WTC11 (cell line): ENCODE measurements around the gene TMEM63B.
"Not testable (repeated sequence)": the region's sequence is repeated elsewhere in the genome, so short reads cannot be mapped to it uniquely, and the experiment has no call there.

ENCODE experiments used
- ARID4B ChIP-seq: sonication (generic); formaldehyde crosslinking; IDR thresholded peaks from 2 replicates; pipeline ENCODE4 v1.8.0; 2023; ENCODE audit warnings: missing genetic modification reagents, mild to moderate bottlenecking, borderline replicate concordance
- CTCF ChIP-seq: fragments of 200-600 bp; IDR thresholded peaks from 2 replicates; pipeline ENCODE4 v1.8.0; 2022; ENCODE audit warnings: antibody characterized with exemption
- ESRRA ChIP-seq: sonication (generic); formaldehyde crosslinking; IDR thresholded peaks from 2 replicates; pipeline ENCODE4 v1.8.1; 2022; ENCODE audit warnings: mild to moderate bottlenecking, missing genetic modification reagents, borderline replicate concordance
- FOXP4 ChIP-seq: sonication (generic); formaldehyde crosslinking; IDR thresholded peaks from 2 replicates; pipeline ENCODE4 v1.8.0; 2022; ENCODE audit warnings: mild to moderate bottlenecking, missing genetic modification reagents
- JUN ChIP-seq: sonication (generic); formaldehyde crosslinking; IDR thresholded peaks from 2 replicates; pipeline ENCODE4 v1.8.0; 2023; ENCODE audit warnings: mild to moderate bottlenecking, missing genetic modification reagents
- NFE2L1 ChIP-seq: sonication (generic); formaldehyde crosslinking; IDR thresholded peaks from 2 replicates; pipeline ENCODE4 v1.8.1; 2023; ENCODE audit warnings: missing genetic modification reagents
- SP1 ChIP-seq: sonication (generic); formaldehyde crosslinking; conservative IDR thresholded peaks from 2 replicates; pipeline ENCODE4 v1.8.1; 2022; ENCODE audit warnings: missing genetic modification reagents
- ZNF423 ChIP-seq: fragments of 250-450 bp; sonication (Bioruptor Pico); IDR thresholded peaks from 2 replicates; pipeline ENCODE4 v2.1.2; 2022; ENCODE audit warnings: mild to moderate bottlenecking, moderate library complexity
- ZSCAN18 ChIP-seq: fragments of 250-450 bp; sonication (Bioruptor Pico); IDR thresholded peaks from 2 replicates; pipeline ENCODE4 v2.1.2; 2022; ENCODE audit warnings: mild to moderate bottlenecking, moderate library complexity
- TF ChIP-seq, protein P1 (sequence below): sonication (generic); formaldehyde crosslinking; IDR thresholded peaks from 2 replicates; pipeline ENCODE4 v1.8.1; 2022; ENCODE audit warnings: missing genetic modification reagents, borderline replicate concordance

GRCh38 chr6:44196351-44196750, 69.0 kb downstream of the TMEM63B start:
- TF ChIP-seq CTCF; ZSCAN18; JUN (CRISPR knock-in tag); ZNF423 (CRISPR knock-in tag); NFE2L1 (CRISPR knock-in tag); ARID4B (CRISPR knock-in tag); SP1 (CRISPR knock-in tag); ESRRA; FOXP4 (CRISPR knock-in tag): not testable (repeated sequence)
- TF ChIP-seq, protein P1, sequence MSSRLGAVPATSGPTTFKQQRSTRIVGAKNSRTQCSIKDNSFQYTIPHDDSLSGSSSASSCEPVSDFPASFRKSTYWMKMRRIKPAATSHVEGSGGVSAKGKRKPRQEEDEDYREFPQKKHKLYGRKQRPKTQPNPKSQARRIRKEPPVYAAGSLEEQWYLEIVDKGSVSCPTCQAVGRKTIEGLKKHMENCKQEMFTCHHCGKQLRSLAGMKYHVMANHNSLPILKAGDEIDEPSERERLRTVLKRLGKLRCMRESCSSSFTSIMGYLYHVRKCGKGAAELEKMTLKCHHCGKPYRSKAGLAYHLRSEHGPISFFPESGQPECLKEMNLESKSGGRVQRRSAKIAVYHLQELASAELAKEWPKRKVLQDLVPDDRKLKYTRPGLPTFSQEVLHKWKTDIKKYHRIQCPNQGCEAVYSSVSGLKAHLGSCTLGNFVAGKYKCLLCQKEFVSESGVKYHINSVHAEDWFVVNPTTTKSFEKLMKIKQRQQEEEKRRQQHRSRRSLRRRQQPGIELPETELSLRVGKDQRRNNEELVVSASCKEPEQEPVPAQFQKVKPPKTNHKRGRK (CRISPR knock-in tag), result not testable (repeated sequence)
